PC-9 (cell line): Measurements from ENCODE around the gene AHCYL2. TPM values are rescaled to one million over a fixed set of nuclear protein-coding genes. Genes with fewer than 3 reads are reported as not detected.

Experiments
- BruUV-seq: library from RNA; stranded (reverse); fragments of 400-500 nt; replicated peaks from 2 replicates; lab custom pipeline; 2021; lab: Mats Ljungman, UMichigan
- CTCF ChIA-PET: fragments of 300-600 bp; sonication (Branson Sonifier 250); formaldehyde crosslinking; loops from one replicate; lab custom pipeline; 2022; ENCODE audit warnings: antibody characterized with exemption; lab: Charles Lee
- POLR2A ChIA-PET: fragments of 300-600 bp; sonication (Branson Sonifier 250); formaldehyde crosslinking; loops from one replicate; lab custom pipeline; 2022; ENCODE audit warnings: antibody characterized with exemption; ENCODE audit not compliant: unreplicated experiment; lab: Charles Lee
- DNase-seq, 2 experiments: peaks; one replicate each; pipeline versions ENCODE4 v3.0.0 to v3.0.0-alpha.2; 2015 to 2022; ENCODE audit warnings: mixed read lengths in 1 of 2
- H2AFZ ChIP-seq: fragments of 200-600 bp; sonication (generic); 2 replicates; pipeline ENCODE4 v1.8.1; 2017; ENCODE audit warnings: antibody characterized with exemption
- H3F3A ChIP-seq: fragments of 200-600 bp; sonication (generic); 2 replicates; pipeline ENCODE4 v1.8.1; 2017; ENCODE audit warnings: antibody characterized with exemption, mild to moderate bottlenecking, low read depth; ENCODE audit not compliant: insufficient read depth
- H3K27ac ChIP-seq: fragments of 200-600 bp; sonication (generic); 2 replicates; pipeline ENCODE4 v1.6.1; 2016; ENCODE audit warnings: mixed run types
- H3K27me3 ChIP-seq: fragments of 200-600 bp; sonication (generic); 2 replicates; pipeline ENCODE4 v1.6.1; 2016; ENCODE audit warnings: low read depth, mixed run types; ENCODE audit not compliant: insufficient read depth
- H3K36me3 ChIP-seq: fragments of 200-600 bp; sonication (generic); 2 replicates; pipeline ENCODE4 v1.6.1; 2016; ENCODE audit warnings: low read depth, mixed run types
- H3K4me1 ChIP-seq: fragments of 200-600 bp; sonication (generic); replicated peaks from 2 replicates; pipeline ENCODE4 v1.6.1; 2016; ENCODE audit warnings: mixed run types; ENCODE audit not compliant: insufficient read depth
- H3K4me2 ChIP-seq: fragments of 200-600 bp; sonication (generic); 2 replicates; pipeline ENCODE4 v1.6.1; 2017; ENCODE audit warnings: mixed run types
- H3K4me3 ChIP-seq: fragments of 200-600 bp; sonication (generic); 2 replicates; pipeline ENCODE4 v1.6.1; 2016; ENCODE audit warnings: mixed run types
- H3K79me2 ChIP-seq: fragments of 200-600 bp; sonication (generic); 2 replicates; pipeline ENCODE4 v1.6.1; 2017; ENCODE audit warnings: low read depth, mixed run types
- H3K9me2 ChIP-seq: fragments of 200-600 bp; sonication (generic); 2 replicates; pipeline ENCODE4 v1.8.1; 2017; ENCODE audit warnings: mild to moderate bottlenecking; ENCODE audit not compliant: insufficient read depth
- H3K9me3 ChIP-seq: fragments of 200-600 bp; sonication (generic); 2 replicates; pipeline ENCODE4 v1.8.1; 2016; ENCODE audit warnings: low read depth; ENCODE audit not compliant: insufficient read depth
- H4K20me1 ChIP-seq: fragments of 200-600 bp; sonication (generic); 2 replicates; pipeline ENCODE4 v1.8.1; 2017; ENCODE audit not compliant: insufficient read depth
- EZH2 ChIP-seq: fragments of 200-600 bp; sonication (generic); IDR thresholded peaks from 2 replicates; pipeline ENCODE4 v1.8.0; 2017; ENCODE audit warnings: antibody characterized with exemption, low read depth
- intact Hi-C: fragments of 100-400 bp; cut with micrococcal nuclease; formaldehyde crosslinking; loops from one replicate; pipeline ENCODE4 v1.10.0; 2022; ENCODE audit not compliant: unreplicated experiment
- total RNA-seq: library from RNA; stranded (reverse); gene quantifications from 2 replicates; pipeline ENCODE4 v1.2.3, GENCODE V29; 2021
- TF ChIP-seq, protein P1 (sequence below): fragments of 200-600 bp; sonication (generic); conservative IDR thresholded peaks from 2 replicates; pipeline ENCODE4 v1.6.1; 2017; ENCODE audit warnings: mixed run types, antibody characterized with exemption, mild to moderate bottlenecking, moderate library complexity

The AHCYL2 gene
- total RNA-seq, 1 experiment from 2014 or later, result 15.7 TPM

DNA sequence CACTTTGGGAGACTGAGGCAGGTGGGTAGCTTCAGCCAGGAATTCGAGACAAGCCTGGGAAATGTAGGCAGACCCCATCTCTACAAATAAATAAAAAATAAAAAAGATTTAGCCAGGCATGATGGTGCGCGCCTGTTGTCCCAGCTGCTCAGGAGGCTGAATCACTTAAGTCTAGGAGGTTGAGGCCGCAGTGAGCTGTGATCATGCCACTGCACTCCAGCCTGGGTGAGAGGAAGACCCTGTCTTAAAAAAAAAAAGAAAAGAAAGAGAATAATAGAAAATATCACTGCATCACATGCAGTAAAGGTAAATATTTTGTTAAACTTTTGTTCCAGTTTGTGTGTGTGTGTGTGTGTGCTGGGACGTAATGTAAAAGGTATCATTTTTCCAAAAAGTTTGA lies 212.4 kb downstream of the AHCYL2 start:
- H3K27ac ChIP-seq, result no peak overlapping the region

DNA sequence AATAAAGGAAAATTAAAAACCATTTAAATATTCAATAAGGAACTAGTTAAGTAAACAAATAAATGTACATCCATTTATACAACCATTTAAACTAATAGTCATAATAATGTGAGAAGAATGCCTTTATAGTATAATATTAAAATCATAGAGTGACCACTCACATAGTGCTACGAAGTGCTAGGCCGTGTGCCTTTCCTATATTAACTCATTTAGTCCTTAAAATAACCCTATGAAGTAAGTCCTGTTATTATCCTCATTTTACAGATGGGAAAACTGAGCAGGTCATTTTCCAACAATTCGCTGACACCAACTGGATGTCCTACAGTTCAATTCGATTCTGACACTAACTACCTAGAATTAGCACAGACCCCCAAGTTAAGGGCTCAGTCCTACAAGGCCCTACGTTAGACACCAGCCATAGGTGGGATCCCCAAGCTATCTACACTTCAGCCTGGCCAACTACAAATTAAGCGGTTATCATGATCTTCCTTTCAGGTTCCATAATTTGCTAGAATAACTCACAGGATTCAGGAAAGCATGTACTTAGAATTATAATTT lies 213.5 kb downstream of the AHCYL2 start:
- Histone ChIP-seq H2AFZ (no peak overlapping the region), H3K9me3 (no peaks in the 10 kb centered on the region), H3K4me3 (no peak overlapping the region), H3F3A (peaks cover 15% of the 10 kb centered on the region), H3K79me2 (peaks cover 50% of the 10 kb centered on the region), H3K36me3 (peaks cover 14% of the 10 kb centered on the region; the same call in 1 of the 2 replicates), H3K4me2 (peak overlapping the region; percentile 48), H3K4me1 (peaks cover 52% of the 10 kb centered on the region), H3K27me3 (no peaks in the 10 kb centered on the region), H4K20me1 (no peaks in the 10 kb centered on the region), H3K9me2 (no peaks in the 10 kb centered on the region), H3K27ac (peak overlapping the region; percentile 85)
- CTCF ChIA-PET, result interaction anchor here (0.6 to 0.9 kb wide), 3 partner anchors 63 to 151 kb away, joined by 3 to 4 read pairs (median 3); no protein-coding TSS in a partner anchor
- POLR2A ChIA-PET, result interaction anchor here (0.8 to 1.3 kb wide), 2 partner anchors 15 to 37 kb away, joined by 4 to 13 read pairs; no protein-coding TSS in a partner anchor
- TSS peak; percentile 69 for BruUV-seq
- intact Hi-C loops, result no loop called here
- no peak for DNase-seq
- TF ChIP-seq, protein P1, sequence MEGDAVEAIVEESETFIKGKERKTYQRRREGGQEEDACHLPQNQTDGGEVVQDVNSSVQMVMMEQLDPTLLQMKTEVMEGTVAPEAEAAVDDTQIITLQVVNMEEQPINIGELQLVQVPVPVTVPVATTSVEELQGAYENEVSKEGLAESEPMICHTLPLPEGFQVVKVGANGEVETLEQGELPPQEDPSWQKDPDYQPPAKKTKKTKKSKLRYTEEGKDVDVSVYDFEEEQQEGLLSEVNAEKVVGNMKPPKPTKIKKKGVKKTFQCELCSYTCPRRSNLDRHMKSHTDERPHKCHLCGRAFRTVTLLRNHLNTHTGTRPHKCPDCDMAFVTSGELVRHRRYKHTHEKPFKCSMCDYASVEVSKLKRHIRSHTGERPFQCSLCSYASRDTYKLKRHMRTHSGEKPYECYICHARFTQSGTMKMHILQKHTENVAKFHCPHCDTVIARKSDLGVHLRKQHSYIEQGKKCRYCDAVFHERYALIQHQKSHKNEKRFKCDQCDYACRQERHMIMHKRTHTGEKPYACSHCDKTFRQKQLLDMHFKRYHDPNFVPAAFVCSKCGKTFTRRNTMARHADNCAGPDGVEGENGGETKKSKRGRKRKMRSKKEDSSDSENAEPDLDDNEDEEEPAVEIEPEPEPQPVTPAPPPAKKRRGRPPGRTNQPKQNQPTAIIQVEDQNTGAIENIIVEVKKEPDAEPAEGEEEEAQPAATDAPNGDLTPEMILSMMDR, result no peak
- TF ChIP-seq EZH2, result no peak

More for the DNA sequence above, 212.4 kb downstream of the AHCYL2 start:
- H3K79me2 ChIP-seq, result peaks cover 50% of the 10 kb centered on the region
- DNase-seq, result no peak
- H3K9me3 ChIP-seq, result no peaks in the 10 kb centered on the region
- no peaks in the 10 kb centered on the region for H3K27me3 ChIP-seq
- no TSS peak for BruUV-seq
- H2AFZ ChIP-seq, result no peak overlapping the region
- H3F3A ChIP-seq, result peaks cover 15% of the 10 kb centered on the region
- no peaks in the 10 kb centered on the region for H3K9me2 ChIP-seq
- CTCF ChIA-PET, result no interaction called here
- intact Hi-C loops, result no loop called here
- POLR2A ChIA-PET, result no interaction called here
- H3K36me3 ChIP-seq, result peaks cover 10% of the 10 kb centered on the region; the same call in 1 of the 2 replicates
- peak overlapping the region; percentile 14; the same call in 1 of the 2 replicates for H3K4me2 ChIP-seq
- no peak overlapping the region for H3K4me3 ChIP-seq
- peaks cover 57% of the 10 kb centered on the region for H3K4me1 ChIP-seq
- H4K20me1 ChIP-seq, result no peaks in the 10 kb centered on the region
- TF ChIP-seq, protein P1, result no peak
- no peak for TF ChIP-seq EZH2

GRCh38 chr7:129438839-129439651 lies 214.2 kb downstream of the AHCYL2 start:
- POLR2A ChIA-PET, result interaction anchor here (0.6 to 1.3 kb wide), 4 partner anchors 12 to 172 kb away, joined by 4 to 13 read pairs (median 4); partner anchors contain the start of gene NRF1
- Histone ChIP-seq H3K79me2 (peaks cover 50% of the 10 kb centered on the region), H3K27ac (peak overlapping the region; percentile 85), H3F3A (peaks cover 15% of the 10 kb centered on the region), H3K4me3 (no peak overlapping the region), H2AFZ (no peak overlapping the region), H3K9me2 (no peaks in the 10 kb centered on the region), H3K27me3 (no peaks in the 10 kb centered on the region), H3K4me2 (peak overlapping the region; percentile 48), H3K4me1 (peaks cover 49% of the 10 kb centered on the region), H4K20me1 (no peaks in the 10 kb centered on the region), H3K9me3 (no peaks in the 10 kb centered on the region), H3K36me3 (peaks cover 21% of the 10 kb centered on the region)
- peak; percentile 33 to 86 for DNase-seq
- TF ChIP-seq, protein P1, result no peak
- no peak for TF ChIP-seq EZH2
- no TSS peak for BruUV-seq
- intact Hi-C loops, result loop anchor here (1.0 kb wide), 1 partner anchor 15 kb away; no protein-coding TSS in a partner anchor
- CTCF ChIA-PET, result interaction anchor here (0.5 to 1.0 kb wide), 5 partner anchors 38 to 577 kb away, joined by 3 to 6 read pairs (median 3); no protein-coding TSS in a partner anchor
